ENCODE results near the gene B4GALT1.
A peak's percentile ranks its signal among the peaks of the same experiment; 100 is the strongest.

Gene B4GALT1

DNA sequence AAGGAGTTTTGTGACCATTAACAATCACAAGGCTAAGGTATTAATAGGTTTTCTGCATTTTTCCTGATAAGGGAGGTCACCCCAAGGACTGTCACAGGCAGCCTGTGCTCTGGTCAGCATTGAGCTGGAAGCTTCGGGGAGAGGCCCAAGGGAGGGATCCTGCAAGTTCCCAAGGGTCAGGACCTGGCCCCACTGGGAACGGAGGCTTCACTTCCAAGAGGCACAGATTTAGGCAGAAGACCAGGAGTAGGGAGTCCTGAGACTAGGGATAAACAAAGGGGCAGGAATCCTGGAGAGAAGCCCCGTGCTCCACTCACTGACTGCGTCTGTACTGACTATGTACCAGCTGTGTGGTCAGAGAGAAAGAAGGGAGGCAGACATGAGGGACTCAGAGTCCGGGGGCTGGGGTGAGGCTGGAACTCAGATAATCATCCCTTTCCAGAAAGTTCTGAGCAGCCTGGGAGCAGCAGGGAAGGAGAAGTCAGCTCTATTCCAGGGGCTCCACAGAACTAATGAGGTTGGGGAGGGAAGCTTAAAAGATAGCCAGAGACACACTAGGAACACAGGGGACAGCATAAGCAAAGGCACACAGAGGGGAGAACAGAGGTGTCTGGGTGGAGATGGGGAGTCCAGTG lies 37.8 kb downstream of the B4GALT1 start:
- H3K27me3 ChIP-seq (ENCODE audit: insufficient read depth, poor library complexity, severe bottlenecking), result no peaks in the 10 kb centered on the region
- H3K9me3 ChIP-seq (ENCODE audit: severe bottlenecking), result no peaks in the 10 kb centered on the region
- H3K36me3 ChIP-seq (ENCODE audit: low read depth), result peaks cover 91% of the 10 kb centered on the region
- H3K4me1 ChIP-seq (ENCODE audit: insufficient read depth, poor library complexity, severe bottlenecking), result peaks cover 31% of the 10 kb centered on the region
- TF ChIP-seq, protein P1, sequence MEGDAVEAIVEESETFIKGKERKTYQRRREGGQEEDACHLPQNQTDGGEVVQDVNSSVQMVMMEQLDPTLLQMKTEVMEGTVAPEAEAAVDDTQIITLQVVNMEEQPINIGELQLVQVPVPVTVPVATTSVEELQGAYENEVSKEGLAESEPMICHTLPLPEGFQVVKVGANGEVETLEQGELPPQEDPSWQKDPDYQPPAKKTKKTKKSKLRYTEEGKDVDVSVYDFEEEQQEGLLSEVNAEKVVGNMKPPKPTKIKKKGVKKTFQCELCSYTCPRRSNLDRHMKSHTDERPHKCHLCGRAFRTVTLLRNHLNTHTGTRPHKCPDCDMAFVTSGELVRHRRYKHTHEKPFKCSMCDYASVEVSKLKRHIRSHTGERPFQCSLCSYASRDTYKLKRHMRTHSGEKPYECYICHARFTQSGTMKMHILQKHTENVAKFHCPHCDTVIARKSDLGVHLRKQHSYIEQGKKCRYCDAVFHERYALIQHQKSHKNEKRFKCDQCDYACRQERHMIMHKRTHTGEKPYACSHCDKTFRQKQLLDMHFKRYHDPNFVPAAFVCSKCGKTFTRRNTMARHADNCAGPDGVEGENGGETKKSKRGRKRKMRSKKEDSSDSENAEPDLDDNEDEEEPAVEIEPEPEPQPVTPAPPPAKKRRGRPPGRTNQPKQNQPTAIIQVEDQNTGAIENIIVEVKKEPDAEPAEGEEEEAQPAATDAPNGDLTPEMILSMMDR (IDR thresholded peaks at IDR 0.05; ENCODE audit: poor library complexity, severe bottlenecking), result no peak
- ATAC-seq (ENCODE audit: low read depth) (no peak), DNase-seq (ENCODE audit: low spot score) (no peak)
- H3K4me3 ChIP-seq (ENCODE audit: severe bottlenecking), result no peak overlapping the region
- H3K27ac ChIP-seq (ENCODE audit: poor library complexity, severe bottlenecking), result peak overlapping the region; percentile 66

DNA sequence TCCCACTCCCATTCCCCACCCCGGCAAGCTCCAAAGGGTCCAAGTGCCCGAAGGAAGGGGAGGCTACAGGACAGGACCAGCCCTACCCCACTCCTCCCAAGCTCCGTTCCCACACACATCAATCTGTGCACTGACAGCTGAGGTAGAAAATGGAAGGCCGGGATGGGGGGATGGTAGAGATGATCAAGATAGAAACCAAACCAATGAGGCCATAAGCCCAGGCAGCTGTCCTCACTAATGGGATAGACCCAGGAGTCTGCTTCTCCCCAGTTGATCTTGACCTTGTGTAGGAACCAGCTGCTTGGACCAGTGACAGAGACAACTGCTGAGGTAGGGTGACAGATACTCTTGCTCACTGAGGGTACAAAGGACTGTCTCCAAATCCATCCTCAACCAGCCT lies 38.6 kb downstream of the B4GALT1 start:
- DNase-seq (ENCODE audit: low spot score) (no peak), ATAC-seq (ENCODE audit: low read depth) (no peak)
- TF ChIP-seq, protein P1 (IDR thresholded peaks at IDR 0.05; ENCODE audit: poor library complexity, severe bottlenecking), result no peak
- no peaks in the 10 kb centered on the region for H3K9me3 ChIP-seq (ENCODE audit: severe bottlenecking)
- H3K27me3 ChIP-seq (ENCODE audit: insufficient read depth, poor library complexity, severe bottlenecking), result no peaks in the 10 kb centered on the region
- H3K4me1 ChIP-seq (ENCODE audit: insufficient read depth, poor library complexity, severe bottlenecking), result peaks cover 31% of the 10 kb centered on the region
- H3K27ac ChIP-seq (ENCODE audit: poor library complexity, severe bottlenecking), result no peak overlapping the region
- peaks cover 91% of the 10 kb centered on the region for H3K36me3 ChIP-seq (ENCODE audit: low read depth)
- no peak overlapping the region for H3K4me3 ChIP-seq (ENCODE audit: severe bottlenecking)

DNA sequence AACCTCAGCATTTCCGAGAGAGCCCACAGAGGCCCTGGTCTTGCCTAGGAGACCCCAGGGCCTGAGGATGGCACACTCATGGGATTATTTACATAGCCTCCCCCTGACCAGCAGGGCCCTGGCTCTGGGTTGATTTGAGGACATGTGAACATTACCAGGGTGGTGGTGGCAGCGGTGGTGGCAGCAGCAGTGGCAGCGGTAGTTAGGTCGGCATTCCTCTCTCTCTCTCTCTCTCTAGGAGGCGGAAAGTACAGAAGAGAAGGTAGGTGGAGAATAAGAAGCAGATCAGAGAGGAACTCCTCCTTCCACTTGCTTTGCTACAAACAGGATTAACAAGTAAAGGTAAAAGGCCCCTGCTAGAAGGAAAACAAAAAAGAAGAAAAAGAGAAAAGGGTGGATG lies 39.3 kb downstream of the B4GALT1 start:
- H3K36me3 ChIP-seq (ENCODE audit: low read depth), result peaks cover 88% of the 10 kb centered on the region
- H3K4me3 ChIP-seq (ENCODE audit: severe bottlenecking), result no peak overlapping the region
- no peak for DNase-seq (ENCODE audit: low spot score)
- TF ChIP-seq, protein P1 (IDR thresholded peaks at IDR 0.05; ENCODE audit: poor library complexity, severe bottlenecking), result no peak
- H3K27me3 ChIP-seq (ENCODE audit: insufficient read depth, poor library complexity, severe bottlenecking), result no peaks in the 10 kb centered on the region
- H3K9me3 ChIP-seq (ENCODE audit: severe bottlenecking), result no peaks in the 10 kb centered on the region
- peaks cover 31% of the 10 kb centered on the region for H3K4me1 ChIP-seq (ENCODE audit: insufficient read depth, poor library complexity, severe bottlenecking)
- ATAC-seq (ENCODE audit: low read depth), result no peak
- no peak overlapping the region for H3K27ac ChIP-seq (ENCODE audit: poor library complexity, severe bottlenecking)

DNA sequence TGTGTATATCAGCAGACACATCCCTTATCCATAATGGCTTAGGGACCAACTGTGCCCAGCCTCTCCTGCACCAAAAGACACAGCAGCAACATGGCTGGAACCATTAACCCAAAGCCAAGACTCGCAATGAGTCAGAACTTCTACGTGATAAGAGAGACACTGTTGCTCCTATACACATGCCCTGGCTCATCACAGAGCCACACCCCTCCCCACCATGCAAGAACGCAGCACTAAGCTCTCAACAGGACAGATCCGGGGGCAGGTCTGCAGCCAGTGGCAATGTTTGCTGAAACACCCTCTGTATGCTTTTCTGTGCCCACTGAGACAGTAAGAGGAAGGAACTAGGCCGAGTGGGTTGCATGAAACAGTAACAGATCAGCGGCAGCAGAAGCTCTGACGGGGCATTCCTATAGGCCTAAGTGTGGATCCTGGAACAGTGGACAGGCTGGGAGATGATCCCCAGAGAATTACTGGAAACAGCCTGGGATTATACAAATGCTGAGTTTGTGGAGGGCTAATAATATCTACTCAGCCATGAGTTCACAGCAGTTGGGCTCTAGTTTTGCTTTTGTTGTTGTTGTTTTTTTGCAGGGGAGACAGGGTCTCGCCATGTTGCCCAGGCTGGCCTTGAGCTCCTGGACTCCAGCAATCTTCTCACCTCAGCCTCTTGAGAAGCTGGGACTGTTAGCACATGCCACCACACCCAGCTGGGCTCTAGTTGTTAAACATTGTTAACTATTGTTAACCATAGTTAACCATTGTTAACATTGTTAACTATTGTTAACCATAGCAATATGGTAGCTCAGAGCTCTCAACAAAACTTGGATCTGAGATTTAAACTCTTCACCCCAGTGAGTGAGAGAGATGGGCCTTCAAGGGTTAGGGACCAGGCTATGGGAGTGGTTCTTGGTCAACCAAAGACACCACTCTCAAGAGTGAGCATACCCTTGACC lies 41.0 kb downstream of the B4GALT1 start:
- Histone ChIP-seq H3K9me3 (ENCODE audit: severe bottlenecking) (no peaks in the 10 kb centered on the region), H3K27me3 (ENCODE audit: insufficient read depth, poor library complexity, severe bottlenecking) (no peaks in the 10 kb centered on the region), H3K36me3 (ENCODE audit: low read depth) (peaks cover 84% of the 10 kb centered on the region), H3K4me1 (ENCODE audit: insufficient read depth, poor library complexity, severe bottlenecking) (peaks cover 14% of the 10 kb centered on the region), H3K27ac (ENCODE audit: poor library complexity, severe bottlenecking) (no peak overlapping the region), H3K4me3 (ENCODE audit: severe bottlenecking) (no peak overlapping the region)
- TF ChIP-seq, protein P1 (IDR thresholded peaks at IDR 0.05; ENCODE audit: poor library complexity, severe bottlenecking), result no peak
- peak; percentile 39; the same call in 2 of the 3 replicates for ATAC-seq (ENCODE audit: low read depth)
- DNase-seq (ENCODE audit: low spot score), result no peak

All from RWPE2 (cell line).